ENCODE measurements around the gene MRPS33.
"Not testable (repeated sequence)": the region's sequence is repeated elsewhere in the genome, so short reads cannot be mapped to it uniquely, and the experiment has no call there.

MRPS33 gene

DNA sequence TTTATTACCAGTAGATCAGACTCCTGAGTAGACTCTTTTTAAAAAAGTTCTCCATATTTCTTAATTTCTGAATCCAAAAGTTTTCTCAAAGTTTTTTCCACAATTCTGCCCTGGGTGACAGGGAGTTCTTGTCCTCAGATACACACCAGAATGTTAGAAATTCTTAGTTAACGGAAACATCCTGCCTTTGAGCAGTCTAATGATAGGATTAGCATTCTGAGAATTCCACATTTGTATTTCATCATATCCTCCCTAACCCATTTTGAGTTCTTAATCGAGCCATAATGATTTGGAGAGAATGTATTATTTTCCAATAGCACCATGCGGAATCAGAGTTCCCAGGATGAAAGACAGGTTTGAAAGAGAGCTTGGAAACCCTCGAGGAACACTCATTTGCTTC lies 28.9 kb upstream of the MRPS33 start:
- Histone ChIP-seq H4K20me1 (ENCODE audit: insufficient read depth, low read length, poor library complexity, severe bottlenecking) (no peaks in the 10 kb centered on the region), H3K27me3 (ENCODE audit: insufficient read depth, low read length, poor library complexity, severe bottlenecking) (no peaks in the 10 kb centered on the region), H3K4me2 (ENCODE audit: low read depth, low read length, poor library complexity, severe bottlenecking) (no peak overlapping the region), H3K79me2 (ENCODE audit: insufficient read depth, low read length) (no peaks in the 10 kb centered on the region), H3K4me1 (ENCODE audit: insufficient read depth, low read length, poor library complexity, severe bottlenecking) (no peaks in the 10 kb centered on the region), H3K36me3 (ENCODE audit: insufficient read depth, low read length) (no peaks in the 10 kb centered on the region), H2AFZ (ENCODE audit: low read length) (no peak overlapping the region), H3K9ac (ENCODE audit: low read depth, low read length, poor library complexity, severe bottlenecking) (no peak overlapping the region), H3K9me3 (ENCODE audit: insufficient read depth, low read depth, low read length) (no peaks in the 10 kb centered on the region; the same call in 1 of the 2 replicates), H3F3A (ENCODE audit: low read depth) (no peaks in the 10 kb centered on the region), H3K9me2 (replicated peaks; ENCODE audit: low read depth, low read length) (no peaks in the 10 kb centered on the region), H3K4me3 (ENCODE audit: low read length, poor library complexity, severe bottlenecking) (no peak overlapping the region)
- no peak for TF ChIP-seq EZH2phosphoT487 (IDR thresholded peaks at IDR 0.05; ENCODE audit: borderline replicate concordance)
- TF ChIP-seq, protein P1, sequence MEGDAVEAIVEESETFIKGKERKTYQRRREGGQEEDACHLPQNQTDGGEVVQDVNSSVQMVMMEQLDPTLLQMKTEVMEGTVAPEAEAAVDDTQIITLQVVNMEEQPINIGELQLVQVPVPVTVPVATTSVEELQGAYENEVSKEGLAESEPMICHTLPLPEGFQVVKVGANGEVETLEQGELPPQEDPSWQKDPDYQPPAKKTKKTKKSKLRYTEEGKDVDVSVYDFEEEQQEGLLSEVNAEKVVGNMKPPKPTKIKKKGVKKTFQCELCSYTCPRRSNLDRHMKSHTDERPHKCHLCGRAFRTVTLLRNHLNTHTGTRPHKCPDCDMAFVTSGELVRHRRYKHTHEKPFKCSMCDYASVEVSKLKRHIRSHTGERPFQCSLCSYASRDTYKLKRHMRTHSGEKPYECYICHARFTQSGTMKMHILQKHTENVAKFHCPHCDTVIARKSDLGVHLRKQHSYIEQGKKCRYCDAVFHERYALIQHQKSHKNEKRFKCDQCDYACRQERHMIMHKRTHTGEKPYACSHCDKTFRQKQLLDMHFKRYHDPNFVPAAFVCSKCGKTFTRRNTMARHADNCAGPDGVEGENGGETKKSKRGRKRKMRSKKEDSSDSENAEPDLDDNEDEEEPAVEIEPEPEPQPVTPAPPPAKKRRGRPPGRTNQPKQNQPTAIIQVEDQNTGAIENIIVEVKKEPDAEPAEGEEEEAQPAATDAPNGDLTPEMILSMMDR (conservative IDR thresholded peaks at IDR 0.05; ENCODE audit: low read length), result no peak

DNA sequence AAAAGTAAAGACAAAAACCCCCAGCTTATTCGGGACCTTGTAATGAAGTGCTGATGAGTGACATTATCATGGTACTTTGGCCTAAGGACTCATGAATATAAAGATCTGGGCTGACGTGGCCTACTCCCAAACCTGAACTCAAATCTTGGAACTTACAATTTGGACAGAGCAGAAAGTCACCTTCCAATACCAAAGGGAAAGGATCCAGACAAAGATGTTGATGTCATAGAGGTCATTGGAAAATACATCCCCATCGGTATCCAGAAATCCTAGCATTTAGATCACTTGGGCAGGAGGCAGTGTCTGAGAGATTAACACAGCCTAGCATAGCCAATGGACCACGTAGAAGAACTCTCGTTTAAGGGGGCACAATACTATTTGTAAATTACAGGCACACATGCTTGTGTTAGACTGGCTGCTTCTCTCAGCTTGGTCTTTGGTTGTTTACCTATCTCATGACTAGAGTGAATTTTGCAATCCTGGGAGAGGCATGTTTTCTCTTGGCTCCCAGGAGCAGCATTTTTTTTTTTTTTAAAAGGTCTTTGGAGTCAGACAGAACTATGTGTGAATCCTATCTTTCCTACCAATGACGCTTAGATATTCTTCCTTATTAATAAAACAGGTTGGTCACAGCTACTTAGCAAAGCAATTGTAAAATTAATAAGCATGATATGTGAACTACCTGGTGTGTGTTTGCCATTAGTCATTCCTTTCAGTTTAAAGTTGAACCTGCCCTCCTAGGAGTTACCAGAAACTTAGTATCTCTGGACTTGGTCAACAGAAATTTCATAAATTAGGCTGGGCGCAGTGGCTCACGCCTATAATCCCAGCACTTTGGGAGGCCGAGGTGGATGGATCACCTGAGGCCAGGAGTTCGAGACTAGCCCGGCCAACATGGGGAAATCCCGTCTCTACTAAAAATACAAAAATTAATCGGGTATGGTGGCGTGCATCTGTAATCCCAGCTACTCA lies 27.8 kb upstream of the MRPS33 start:
- TF ChIP-seq, protein P1 (conservative IDR thresholded peaks at IDR 0.05; ENCODE audit: low read length), result no peak
- TF ChIP-seq EZH2phosphoT487 (IDR thresholded peaks at IDR 0.05; ENCODE audit: borderline replicate concordance), result no peak
- H3K9me3 ChIP-seq (ENCODE audit: insufficient read depth, low read depth, low read length), result no peaks in the 10 kb centered on the region; the same call in 1 of the 2 replicates
- no peaks in the 10 kb centered on the region for H4K20me1 ChIP-seq (ENCODE audit: insufficient read depth, low read length, poor library complexity, severe bottlenecking)
- no peak overlapping the region for H3K4me2 ChIP-seq (ENCODE audit: low read depth, low read length, poor library complexity, severe bottlenecking)
- no peaks in the 10 kb centered on the region for H3K27me3 ChIP-seq (ENCODE audit: insufficient read depth, low read length, poor library complexity, severe bottlenecking)
- no peak overlapping the region for H3K9ac ChIP-seq (ENCODE audit: low read depth, low read length, poor library complexity, severe bottlenecking)
- H2AFZ ChIP-seq (ENCODE audit: low read length), result no peak overlapping the region
- no peaks in the 10 kb centered on the region for H3K79me2 ChIP-seq (ENCODE audit: insufficient read depth, low read length)
- no peak overlapping the region for H3K4me3 ChIP-seq (ENCODE audit: low read length, poor library complexity, severe bottlenecking)
- no peaks in the 10 kb centered on the region for H3F3A ChIP-seq (ENCODE audit: low read depth)
- no peaks in the 10 kb centered on the region for H3K4me1 ChIP-seq (ENCODE audit: insufficient read depth, low read length, poor library complexity, severe bottlenecking)
- H3K9me2 ChIP-seq (replicated peaks; ENCODE audit: low read depth, low read length), result no peaks in the 10 kb centered on the region
- H3K36me3 ChIP-seq (ENCODE audit: insufficient read depth, low read length), result no peaks in the 10 kb centered on the region

DNA sequence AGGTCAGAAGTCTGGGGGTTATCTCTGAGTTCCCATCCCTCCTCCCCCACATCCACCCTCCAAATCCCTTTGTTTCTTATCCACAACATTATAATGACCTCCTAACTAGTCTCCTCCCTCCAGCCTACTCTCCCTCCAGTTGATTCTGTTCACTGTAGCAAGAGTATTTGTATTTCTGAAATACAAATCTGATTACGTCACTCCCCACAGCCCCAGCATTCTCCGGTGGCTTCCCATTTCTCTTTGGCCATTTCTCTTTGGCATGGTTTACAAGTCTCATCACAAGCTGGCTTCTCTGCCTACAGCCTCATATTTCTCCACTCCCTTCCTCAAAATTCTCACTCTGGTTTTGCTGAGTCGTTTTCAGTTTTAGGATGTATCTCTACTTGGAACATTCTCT lies 24.6 kb upstream of the MRPS33 start:
- no peak overlapping the region for H2AFZ ChIP-seq (ENCODE audit: low read length)
- no peaks in the 10 kb centered on the region for H3K36me3 ChIP-seq (ENCODE audit: insufficient read depth, low read length)
- no peaks in the 10 kb centered on the region for H3K9me3 ChIP-seq (ENCODE audit: insufficient read depth, low read depth, low read length)
- H3K79me2 ChIP-seq (ENCODE audit: insufficient read depth, low read length), result no peaks in the 10 kb centered on the region
- H3F3A ChIP-seq (ENCODE audit: low read depth), result no peaks in the 10 kb centered on the region
- TF ChIP-seq, protein P1 (conservative IDR thresholded peaks at IDR 0.05; ENCODE audit: low read length), result no peak
- TF ChIP-seq EZH2phosphoT487 (IDR thresholded peaks at IDR 0.05; ENCODE audit: borderline replicate concordance), result no peak
- no peaks in the 10 kb centered on the region for H3K4me1 ChIP-seq (ENCODE audit: insufficient read depth, low read length, poor library complexity, severe bottlenecking)
- no peaks in the 10 kb centered on the region for H4K20me1 ChIP-seq (ENCODE audit: insufficient read depth, low read length, poor library complexity, severe bottlenecking)
- no peak overlapping the region for H3K4me2 ChIP-seq (ENCODE audit: low read depth, low read length, poor library complexity, severe bottlenecking)
- H3K9ac ChIP-seq (ENCODE audit: low read depth, low read length, poor library complexity, severe bottlenecking), result no peak overlapping the region
- H3K9me2 ChIP-seq (replicated peaks; ENCODE audit: low read depth, low read length), result no peaks in the 10 kb centered on the region
- no peak overlapping the region for H3K4me3 ChIP-seq (ENCODE audit: low read length, poor library complexity, severe bottlenecking)
- no peaks in the 10 kb centered on the region for H3K27me3 ChIP-seq (ENCODE audit: insufficient read depth, low read length, poor library complexity, severe bottlenecking)

DNA sequence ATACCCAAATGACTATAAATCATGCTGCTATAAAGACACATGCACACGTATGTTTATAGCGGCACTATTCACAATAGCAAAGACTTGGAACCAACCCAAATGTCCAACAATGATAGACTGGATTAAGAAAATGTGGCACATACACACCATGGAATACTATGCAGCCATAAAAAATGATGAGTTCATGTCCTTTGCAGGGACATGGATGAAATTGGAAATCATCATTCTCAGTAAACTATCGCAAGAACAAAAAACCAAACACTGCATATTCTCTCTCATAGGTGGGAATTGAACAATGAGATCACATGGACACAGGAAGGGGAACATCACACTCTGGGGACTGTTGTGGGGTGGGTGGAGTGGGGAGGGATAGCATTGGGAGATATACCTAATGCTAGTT lies 23.3 kb upstream of the MRPS33 start:
- H3K4me3 ChIP-seq (ENCODE audit: low read length, poor library complexity, severe bottlenecking); H3F3A ChIP-seq (ENCODE audit: low read depth); H3K36me3 ChIP-seq (ENCODE audit: insufficient read depth, low read length); H3K4me2 ChIP-seq (ENCODE audit: low read depth, low read length, poor library complexity, severe bottlenecking); H4K20me1 ChIP-seq (ENCODE audit: insufficient read depth, low read length, poor library complexity, severe bottlenecking); H3K4me1 ChIP-seq (ENCODE audit: insufficient read depth, low read length, poor library complexity, severe bottlenecking); H3K27me3 ChIP-seq (ENCODE audit: insufficient read depth, low read length, poor library complexity, severe bottlenecking); H3K79me2 ChIP-seq (ENCODE audit: insufficient read depth, low read length); H3K9me2 ChIP-seq (replicated peaks; ENCODE audit: low read depth, low read length); H3K9me3 ChIP-seq (ENCODE audit: insufficient read depth, low read depth, low read length); H2AFZ ChIP-seq (ENCODE audit: low read length); H3K9ac ChIP-seq (ENCODE audit: low read depth, low read length, poor library complexity, severe bottlenecking): not testable (repeated sequence)

DNA sequence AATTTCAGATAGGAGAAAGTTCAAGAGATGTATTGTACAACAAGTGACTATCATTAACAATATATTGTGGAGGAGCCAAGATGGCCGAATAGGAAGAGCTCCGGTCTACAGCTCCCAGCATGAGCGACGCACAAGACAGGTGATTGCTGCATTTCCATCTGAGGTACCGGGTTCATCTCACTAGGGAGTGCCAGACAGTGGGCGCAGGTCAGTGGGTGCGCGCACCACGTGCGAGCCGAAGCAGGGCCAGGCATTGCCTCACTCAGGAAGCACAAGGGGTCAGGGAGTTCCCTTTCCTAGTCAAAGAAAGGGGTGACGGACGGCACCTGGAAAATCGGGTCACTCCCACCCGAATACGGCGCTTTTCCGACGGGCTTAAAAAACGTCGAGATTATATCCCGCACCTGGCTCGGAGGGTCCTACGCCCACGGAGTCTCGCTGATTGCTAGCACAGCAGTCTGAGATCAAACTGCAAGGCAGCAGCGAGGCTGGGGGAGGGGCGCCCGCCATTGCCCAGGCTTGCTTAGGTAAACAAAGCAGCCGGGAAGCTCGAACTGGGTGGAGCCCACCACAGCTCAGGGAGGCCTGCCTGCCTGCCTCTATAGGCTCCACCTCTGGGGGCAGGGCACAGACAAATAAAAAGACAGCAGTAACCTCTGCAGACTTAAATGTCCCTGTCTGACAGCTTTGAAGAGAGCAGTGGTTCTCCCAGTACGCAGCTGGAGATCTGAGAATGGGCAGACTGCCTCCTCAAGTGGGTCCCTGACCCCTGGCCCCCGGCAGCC lies 18.0 kb upstream of the MRPS33 start:
- H3K27me3 ChIP-seq (ENCODE audit: insufficient read depth, low read length, poor library complexity, severe bottlenecking); H3K36me3 ChIP-seq (ENCODE audit: insufficient read depth, low read length); H3K79me2 ChIP-seq (ENCODE audit: insufficient read depth, low read length); H3K9ac ChIP-seq (ENCODE audit: low read depth, low read length, poor library complexity, severe bottlenecking); H2AFZ ChIP-seq (ENCODE audit: low read length); H3F3A ChIP-seq (ENCODE audit: low read depth); H4K20me1 ChIP-seq (ENCODE audit: insufficient read depth, low read length, poor library complexity, severe bottlenecking); H3K9me3 ChIP-seq (ENCODE audit: insufficient read depth, low read depth, low read length); H3K4me2 ChIP-seq (ENCODE audit: low read depth, low read length, poor library complexity, severe bottlenecking); H3K4me1 ChIP-seq (ENCODE audit: insufficient read depth, low read length, poor library complexity, severe bottlenecking); H3K9me2 ChIP-seq (replicated peaks; ENCODE audit: low read depth, low read length); H3K4me3 ChIP-seq (ENCODE audit: low read length, poor library complexity, severe bottlenecking): not testable (repeated sequence)
